MM.1S (cell line): ENCODE results near the gene ADAM10.

Experiments used
- DNase-seq: peaks from one replicate; pipeline ENCODE4 v3.0.0-alpha.2; 2015
- H2AFZ ChIP-seq: fragments of 300-600 bp; sonication (generic); 2 replicates; pipeline ENCODE4 v1.6.0; 2016; ENCODE audit warnings: antibody characterized with exemption, low read length
- H3F3A ChIP-seq: fragments of 300-600 bp; sonication (generic); 2 replicates; pipeline ENCODE4 v1.6.1; 2016; ENCODE audit warnings: mild to moderate bottlenecking, antibody characterized with exemption, low read length, moderate library complexity, mixed read lengths; ENCODE audit not compliant: insufficient read depth
- H3K27ac ChIP-seq: fragments of 300-600 bp; sonication (generic); 2 replicates; pipeline ENCODE4 v1.5.1; 2016; ENCODE audit warnings: mild to moderate bottlenecking, low read length
- H3K27me3 ChIP-seq: fragments of 300-600 bp; sonication (generic); replicated peaks from 2 replicates; pipeline ENCODE4 v1.6.0; 2016; ENCODE audit warnings: low read length; ENCODE audit not compliant: insufficient read depth
- H3K36me3 ChIP-seq: fragments of 300-600 bp; sonication (generic); replicated peaks from 2 replicates; pipeline ENCODE4 v1.6.1; 2016; ENCODE audit warnings: mild to moderate bottlenecking, low read length, mixed read lengths; ENCODE audit not compliant: insufficient read depth
- H3K4me1 ChIP-seq: fragments of 300-600 bp; sonication (generic); 2 replicates; pipeline ENCODE4 v1.6.1; 2016; ENCODE audit warnings: low read length, mixed read lengths
- H3K4me2 ChIP-seq: fragments of 300-600 bp; sonication (generic); 2 replicates; pipeline ENCODE4 v1.6.0; 2016; ENCODE audit warnings: low read depth, low read length
- H3K4me3 ChIP-seq: fragments of 300-600 bp; sonication (generic); 2 replicates; pipeline ENCODE4 v1.5.1; 2016; ENCODE audit warnings: low read length, mixed read lengths
- H3K79me2 ChIP-seq: fragments of 300-600 bp; sonication (generic); 2 replicates; pipeline ENCODE4 v1.6.1; 2016; ENCODE audit warnings: mixed run types, low read length, mixed read lengths
- H3K9ac ChIP-seq: fragments of 300-600 bp; sonication (generic); 2 replicates; pipeline ENCODE4 v1.6.1; 2016; ENCODE audit warnings: low read length, mixed read lengths
- H3K9me2 ChIP-seq: fragments of 300-600 bp; sonication (generic); replicated peaks from 2 replicates; pipeline ENCODE4 v1.6.1; 2016; ENCODE audit warnings: mild to moderate bottlenecking, low read length, mixed read lengths; ENCODE audit not compliant: insufficient read depth
- H3K9me3 ChIP-seq: fragments of 300-600 bp; sonication (generic); replicated peaks from 2 replicates; pipeline ENCODE4 v1.6.1; 2016; ENCODE audit warnings: mild to moderate bottlenecking, low read length, mixed read lengths; ENCODE audit not compliant: insufficient read depth
- H4K20me1 ChIP-seq: fragments of 300-600 bp; sonication (generic); 2 replicates; pipeline ENCODE4 v1.6.1; 2016; ENCODE audit warnings: mild to moderate bottlenecking, low read length, moderate library complexity, mixed read lengths; ENCODE audit not compliant: insufficient read depth
- CTCF ChIP-seq: fragments of 300-600 bp; sonication (generic); IDR thresholded peaks from 2 replicates; pipeline ENCODE4 v1.5.1; 2016; ENCODE audit warnings: antibody characterized with exemption, low read length, mixed read lengths
- EZH2 ChIP-seq: fragments of 300-600 bp; sonication (generic); optimal IDR thresholded peaks from 2 replicates; pipeline ENCODE3; 2017; ENCODE audit warnings: low read depth, mild to moderate bottlenecking, antibody characterized with exemption, low read length, mixed read lengths
- EZH2phosphoT487 ChIP-seq: fragments of 300-600 bp; sonication (generic); IDR thresholded peaks from 2 replicates; pipeline ENCODE4 v1.6.1; 2018; ENCODE audit warnings: antibody characterized with exemption, low read length

ADAM10 gene

GRCh38 chr15:58696738-58697137 is 52.8 kb downstream of the ADAM10 start:
- H3K36me3 ChIP-seq: peaks cover 16% of the 10 kb centered on the region; the same call in 1 of the 2 replicates
- H3K9me3 ChIP-seq: no peaks in the 10 kb centered on the region
- no peak for TF ChIP-seq CTCF
- no peak for TF ChIP-seq EZH2
- TF ChIP-seq EZH2phosphoT487: no peak
- H3K27ac ChIP-seq: no peak overlapping the region
- H3F3A ChIP-seq: 0 out of 2 replicates have a peak, but pooled peaks cover 6% of the 10 kb centered on the region
- no peaks in the 10 kb centered on the region for H3K27me3 ChIP-seq
- peaks cover 14% of the 10 kb centered on the region for H3K4me1 ChIP-seq
- H2AFZ ChIP-seq: no peak overlapping the region
- no peaks in the 10 kb centered on the region for H3K9me2 ChIP-seq
- H3K79me2 ChIP-seq: peaks cover 100% of the 10 kb centered on the region
- no peak overlapping the region for H3K4me3 ChIP-seq
- peaks cover 7% of the 10 kb centered on the region for H4K20me1 ChIP-seq
- DNase-seq: no peak
- H3K4me2 ChIP-seq: no peak overlapping the region
- H3K9ac ChIP-seq: no peak overlapping the region

DNA sequence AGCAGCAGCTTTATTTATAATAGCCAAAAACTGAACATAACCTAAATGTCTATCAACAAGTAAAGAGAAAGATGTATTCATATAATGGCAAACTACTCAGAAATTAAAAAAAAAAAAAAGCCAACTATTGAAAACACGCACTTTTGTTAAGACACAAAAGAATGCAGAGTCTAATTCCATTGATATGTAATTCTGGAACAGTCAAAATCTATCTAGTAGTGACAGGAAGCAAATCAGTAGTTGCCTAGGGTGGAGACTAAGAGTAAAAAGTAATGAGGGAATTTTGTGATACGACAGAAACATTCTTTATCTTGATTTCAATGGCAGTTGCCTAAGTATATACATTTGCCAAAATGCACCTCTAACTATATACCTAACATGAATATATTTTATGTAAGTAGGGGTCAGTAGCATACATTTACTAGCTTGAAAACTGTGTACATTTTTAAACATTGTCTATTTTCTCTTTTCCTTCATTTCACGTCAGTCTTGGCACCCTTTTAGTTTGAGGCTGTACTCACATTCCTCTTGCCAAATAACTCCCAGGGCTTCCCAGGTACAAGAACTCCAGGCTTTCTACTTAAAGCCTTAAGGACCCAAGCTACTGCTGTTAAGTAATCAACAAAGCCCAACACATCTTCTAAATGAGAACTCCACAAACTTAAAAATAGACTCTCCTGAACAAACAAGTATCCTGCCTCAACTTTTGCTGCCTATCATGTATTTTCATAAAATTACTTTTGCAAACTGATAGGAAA is 54.7 kb downstream of the ADAM10 start:
- no peak overlapping the region for H3K9ac ChIP-seq
- H3K4me3 ChIP-seq: no peak overlapping the region
- H3K4me1 ChIP-seq: peaks cover 11% of the 10 kb centered on the region
- peaks cover 7% of the 10 kb centered on the region for H4K20me1 ChIP-seq
- H3K27ac ChIP-seq: no peak overlapping the region
- no peaks in the 10 kb centered on the region for H3K27me3 ChIP-seq
- no peak overlapping the region for H2AFZ ChIP-seq
- TF ChIP-seq EZH2: no peak
- TF ChIP-seq CTCF: no peak
- TF ChIP-seq EZH2phosphoT487: no peak
- peaks cover 100% of the 10 kb centered on the region for H3K79me2 ChIP-seq
- H3F3A ChIP-seq: no peaks in the 10 kb centered on the region
- no peak for DNase-seq
- H3K9me2 ChIP-seq: no peaks in the 10 kb centered on the region
- no peaks in the 10 kb centered on the region for H3K9me3 ChIP-seq
- H3K4me2 ChIP-seq: no peak overlapping the region
- 0 out of 2 replicates have a peak, but pooled peaks cover 4% of the 10 kb centered on the region for H3K36me3 ChIP-seq

DNA sequence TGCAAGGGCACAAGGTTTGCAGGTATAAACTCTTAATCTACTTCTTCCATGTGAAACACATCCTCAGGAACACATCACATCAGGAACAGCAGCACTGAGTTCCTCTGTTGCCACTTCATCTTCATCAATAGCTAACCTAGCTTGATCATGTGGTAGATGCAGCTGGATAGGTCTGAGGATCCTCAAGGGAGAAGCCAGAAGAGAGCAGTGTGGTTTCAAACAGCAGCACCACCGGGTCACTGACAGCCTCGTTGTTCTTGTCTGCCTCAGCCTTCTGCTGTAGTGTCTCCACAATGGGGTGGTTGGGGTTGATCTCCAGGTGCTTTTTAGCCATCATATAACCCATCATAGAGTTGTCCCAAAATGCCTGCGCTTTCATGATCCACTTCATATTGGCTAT is 58.8 kb downstream of the ADAM10 start:
- Histone ChIP-seq H2AFZ (no peak overlapping the region), H3K4me2 (no peak overlapping the region), H3F3A (no peaks in the 10 kb centered on the region; the same call in 1 of the 2 replicates), H3K4me1 (no peaks in the 10 kb centered on the region), H3K79me2 (peaks cover 99% of the 10 kb centered on the region), H3K9me2 (no peaks in the 10 kb centered on the region), H4K20me1 (no peaks in the 10 kb centered on the region; the same call in 1 of the 2 replicates), H3K9me3 (no peaks in the 10 kb centered on the region), H3K27me3 (no peaks in the 10 kb centered on the region), H3K4me3 (no peak overlapping the region), H3K9ac (no peak overlapping the region), H3K27ac (no peak overlapping the region), H3K36me3 (0 out of 2 replicates have a peak, but pooled peaks cover 4% of the 10 kb centered on the region)
- TF ChIP-seq EZH2 (no peak), EZH2phosphoT487 (no peak), CTCF (no peak)
- DNase-seq: no peak
